ENCODE results near the gene MCU. TPM values are rescaled to one million over a fixed set of nuclear protein-coding genes. Genes with fewer than 3 reads are reported as not detected.
A peak's percentile ranks its signal among the peaks of the same experiment; 100 is the strongest.

Gene MCU
- total and polyA plus RNA-seq, 2 donors (not counting 1 experiment from before 2014, with no cell fraction given) = 40.5 to 77.1 TPM

DNA sequence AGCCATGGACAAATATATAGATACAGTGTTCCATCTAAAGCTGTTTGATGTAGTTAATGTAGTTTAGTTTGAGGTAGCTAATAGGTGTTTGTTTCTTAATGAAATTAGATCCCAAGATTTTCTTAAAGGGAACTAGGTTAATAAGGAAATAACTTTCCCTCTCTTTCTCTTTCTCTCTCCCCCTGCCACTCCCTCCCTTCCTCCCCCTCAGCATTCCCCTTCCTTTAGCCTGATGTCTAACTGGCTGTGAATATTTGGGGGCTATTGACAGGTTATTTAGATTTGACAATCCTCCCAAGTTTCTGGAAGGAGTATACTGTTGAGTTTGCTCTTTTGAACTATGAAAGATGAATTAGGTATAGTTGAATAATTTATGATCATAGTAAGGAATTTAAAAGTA lies 136.4 kb downstream of the MCU start:
- no peak overlapping the region for H3K4me2 ChIP-seq (ENCODE audit: extremely low read depth, insufficient read depth, low read length)
- H2AFZ ChIP-seq (ENCODE audit: low read length) = no peak overlapping the region
- H3K79me2 ChIP-seq (ENCODE audit: control insufficient read depth, insufficient read depth, low read length) = no peaks in the 10 kb centered on the region
- no peak overlapping the region for H3K9ac ChIP-seq (ENCODE audit: insufficient read depth, low read length)
- H3K4me1 ChIP-seq (ENCODE audit: control insufficient read depth, extremely low read depth, insufficient read depth, low read length) = peaks cover 10% of the 10 kb centered on the region
- no peaks in the 10 kb centered on the region for H4K20me1 ChIP-seq (ENCODE audit: control insufficient read depth, extremely low read depth, insufficient read depth, low read length)
- no peak overlapping the region for H3K4me3 ChIP-seq (replicated peaks in 1 of 4; ENCODE audit: control extremely low read depth in 1 of 4, insufficient read depth in 1 of 4, low read depth in 3 of 4, low read length in 4 of 4)
- TF ChIP-seq, protein P1, sequence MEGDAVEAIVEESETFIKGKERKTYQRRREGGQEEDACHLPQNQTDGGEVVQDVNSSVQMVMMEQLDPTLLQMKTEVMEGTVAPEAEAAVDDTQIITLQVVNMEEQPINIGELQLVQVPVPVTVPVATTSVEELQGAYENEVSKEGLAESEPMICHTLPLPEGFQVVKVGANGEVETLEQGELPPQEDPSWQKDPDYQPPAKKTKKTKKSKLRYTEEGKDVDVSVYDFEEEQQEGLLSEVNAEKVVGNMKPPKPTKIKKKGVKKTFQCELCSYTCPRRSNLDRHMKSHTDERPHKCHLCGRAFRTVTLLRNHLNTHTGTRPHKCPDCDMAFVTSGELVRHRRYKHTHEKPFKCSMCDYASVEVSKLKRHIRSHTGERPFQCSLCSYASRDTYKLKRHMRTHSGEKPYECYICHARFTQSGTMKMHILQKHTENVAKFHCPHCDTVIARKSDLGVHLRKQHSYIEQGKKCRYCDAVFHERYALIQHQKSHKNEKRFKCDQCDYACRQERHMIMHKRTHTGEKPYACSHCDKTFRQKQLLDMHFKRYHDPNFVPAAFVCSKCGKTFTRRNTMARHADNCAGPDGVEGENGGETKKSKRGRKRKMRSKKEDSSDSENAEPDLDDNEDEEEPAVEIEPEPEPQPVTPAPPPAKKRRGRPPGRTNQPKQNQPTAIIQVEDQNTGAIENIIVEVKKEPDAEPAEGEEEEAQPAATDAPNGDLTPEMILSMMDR (conservative IDR thresholded peaks at IDR 0.05 in 1 of 2, IDR thresholded peaks at IDR 0.05 in 1 of 2; ENCODE audit: low read depth in 1 of 2, low read length in 2 of 2) = no peak
- TF ChIP-seq EZH2 (IDR thresholded peaks at IDR 0.05; ENCODE audit: low read length, missing control alignments) = no peak
- no peaks in the 10 kb centered on the region for H3K9me3 ChIP-seq (ENCODE audit: control insufficient read depth, insufficient read depth, low read depth, low read length)
- no peak for DNase-seq (ENCODE audit: low read depth in 2 of 2)
- no peaks in the 10 kb centered on the region for H3K36me3 ChIP-seq (ENCODE audit: control insufficient read depth, insufficient read depth, low read length)
- no peak overlapping the region for H3K27ac ChIP-seq (ENCODE audit: insufficient read depth, low read length)
- H3K27me3 ChIP-seq (ENCODE audit: control insufficient read depth, insufficient read depth, low read length) = no peaks in the 10 kb centered on the region

DNA sequence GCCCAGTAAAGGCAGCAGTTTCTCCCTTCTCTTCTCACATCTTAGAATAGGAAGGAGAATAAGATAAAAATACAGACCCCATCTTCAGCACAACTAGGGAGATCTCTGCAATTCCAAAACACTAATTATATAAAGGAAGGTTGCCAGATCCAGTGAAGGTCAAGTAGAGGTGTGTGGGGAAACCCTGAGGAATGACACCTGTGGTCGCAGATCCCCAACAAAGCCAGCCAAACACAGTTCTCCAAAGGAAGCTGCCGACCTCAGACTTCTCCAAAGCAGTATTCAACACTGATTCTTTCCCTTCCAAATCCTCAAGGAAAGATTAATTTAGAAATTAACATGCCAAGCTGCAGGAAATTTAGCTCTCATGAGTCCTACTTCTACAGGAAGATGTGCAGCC lies 138.7 kb downstream of the MCU start:
- no peak overlapping the region for H3K27ac ChIP-seq (ENCODE audit: insufficient read depth, low read length)
- peaks cover 10% of the 10 kb centered on the region for H3K4me1 ChIP-seq (ENCODE audit: control insufficient read depth, extremely low read depth, insufficient read depth, low read length)
- no peak overlapping the region for H2AFZ ChIP-seq (ENCODE audit: low read length)
- no peaks in the 10 kb centered on the region for H4K20me1 ChIP-seq (ENCODE audit: control insufficient read depth, extremely low read depth, insufficient read depth, low read length)
- no peaks in the 10 kb centered on the region for H3K36me3 ChIP-seq (ENCODE audit: control insufficient read depth, insufficient read depth, low read length)
- no peak overlapping the region for H3K4me3 ChIP-seq (replicated peaks in 1 of 4; ENCODE audit: control extremely low read depth in 1 of 4, insufficient read depth in 1 of 4, low read depth in 3 of 4, low read length in 4 of 4)
- no peaks in the 10 kb centered on the region for H3K9me3 ChIP-seq (ENCODE audit: control insufficient read depth, insufficient read depth, low read depth, low read length)
- no peaks in the 10 kb centered on the region for H3K79me2 ChIP-seq (ENCODE audit: control insufficient read depth, insufficient read depth, low read length)
- no peak overlapping the region for H3K9ac ChIP-seq (ENCODE audit: insufficient read depth, low read length)
- no peak for DNase-seq (ENCODE audit: low read depth in 2 of 2)
- no peak overlapping the region for H3K4me2 ChIP-seq (ENCODE audit: extremely low read depth, insufficient read depth, low read length)
- H3K27me3 ChIP-seq (ENCODE audit: control insufficient read depth, insufficient read depth, low read length) = no peaks in the 10 kb centered on the region
- TF ChIP-seq, protein P1 (conservative IDR thresholded peaks at IDR 0.05 in 1 of 2, IDR thresholded peaks at IDR 0.05 in 1 of 2; ENCODE audit: low read depth in 1 of 2, low read length in 2 of 2) = no peak
- no peak for TF ChIP-seq EZH2 (IDR thresholded peaks at IDR 0.05; ENCODE audit: low read length, missing control alignments)

DNA sequence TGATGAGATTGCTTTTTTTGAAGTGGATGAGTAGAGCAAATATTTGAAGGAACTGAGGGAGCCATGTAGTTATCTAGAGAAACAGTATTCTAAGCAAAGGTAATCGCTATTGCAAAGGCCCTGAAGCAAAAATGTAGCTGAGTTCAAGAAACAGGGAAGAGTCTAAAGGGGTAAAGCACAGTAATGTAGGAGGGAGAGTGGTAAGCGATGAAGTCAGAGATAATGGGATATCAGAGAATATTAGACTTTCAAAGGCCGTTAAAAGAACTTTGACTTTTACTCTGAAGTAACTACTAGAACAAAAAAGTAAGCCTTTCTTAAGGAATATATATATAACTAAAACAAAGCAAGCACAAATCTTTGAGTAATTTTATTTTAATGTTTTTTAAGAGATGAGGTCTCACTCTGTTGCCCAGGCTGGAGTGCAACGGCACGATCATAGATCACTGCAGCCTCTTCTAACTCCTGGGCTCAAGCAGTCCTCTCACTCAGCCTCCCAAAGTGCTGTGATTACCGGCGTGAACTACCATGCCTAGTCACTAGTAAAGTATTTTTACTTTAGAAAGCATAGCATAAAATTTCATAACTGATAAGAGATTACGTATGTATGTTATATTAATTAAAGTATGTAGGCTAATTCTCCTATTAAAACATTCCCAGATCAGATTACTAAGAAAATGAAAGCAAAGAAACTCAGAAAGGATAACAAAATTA lies 139.9 kb downstream of the MCU start:
- H3K4me1 ChIP-seq (ENCODE audit: control insufficient read depth, extremely low read depth, insufficient read depth, low read length) = peaks cover 10% of the 10 kb centered on the region
- H3K9ac ChIP-seq (ENCODE audit: insufficient read depth, low read length) = no peak overlapping the region
- DNase-seq (ENCODE audit: low read depth in 2 of 2) = peak in 1 of 2 donors; percentile 31
- no peaks in the 10 kb centered on the region for H3K36me3 ChIP-seq (ENCODE audit: control insufficient read depth, insufficient read depth, low read length)
- no peaks in the 10 kb centered on the region for H4K20me1 ChIP-seq (ENCODE audit: control insufficient read depth, extremely low read depth, insufficient read depth, low read length)
- peak overlapping the region; percentile 49 for H3K27ac ChIP-seq (ENCODE audit: insufficient read depth, low read length)
- no peaks in the 10 kb centered on the region for H3K27me3 ChIP-seq (ENCODE audit: control insufficient read depth, insufficient read depth, low read length)
- no peaks in the 10 kb centered on the region for H3K79me2 ChIP-seq (ENCODE audit: control insufficient read depth, insufficient read depth, low read length)
- H3K4me3 ChIP-seq (replicated peaks in 1 of 4; ENCODE audit: control extremely low read depth in 1 of 4, insufficient read depth in 1 of 4, low read depth in 3 of 4, low read length in 4 of 4) = peak overlapping the region in 3 of 4 experiments; percentile 9 to 27 (median 24)
- no peak overlapping the region for H2AFZ ChIP-seq (ENCODE audit: low read length)
- H3K4me2 ChIP-seq (ENCODE audit: extremely low read depth, insufficient read depth, low read length) = peak overlapping the region; percentile 72
- TF ChIP-seq, protein P1 (conservative IDR thresholded peaks at IDR 0.05 in 1 of 2, IDR thresholded peaks at IDR 0.05 in 1 of 2; ENCODE audit: low read depth in 1 of 2, low read length in 2 of 2) = no peak
- TF ChIP-seq EZH2 (IDR thresholded peaks at IDR 0.05; ENCODE audit: low read length, missing control alignments) = no peak
- H3K9me3 ChIP-seq (ENCODE audit: control insufficient read depth, insufficient read depth, low read depth, low read length) = no peaks in the 10 kb centered on the region

All from fibroblast of lung (primary cell).